ENCODE measurements around the gene USP17L17.
"Not testable (repeated sequence)": the region's sequence is repeated elsewhere in the genome, so short reads cannot be mapped to it uniquely, and the experiment has no call there.

USP17L17 gene

GRCh38 chr4:9243579-9243978, at the start of gene USP17L17:
Gene USP17L17 (plus strand): TSS chr4:9243879. CDS start chr4:9243879, 0 bp downstream.
- DNase-seq (ENCODE audit: low read depth); H3K4me3 ChIP-seq (replicated peaks; ENCODE audit: low read depth, low read length): not testable (repeated sequence)

- DNase-seq (ENCODE audit: low read depth); H3K4me3 ChIP-seq (replicated peaks; ENCODE audit: low read depth, low read length): not testable (repeated sequence)
Measured at GRCh38 chr4:9210357-9210756, 33.3 kb upstream of the USP17L17 start, which contains the start of gene USP17L10. Gene USP17L10 (plus strand): TSS chr4:9210657. CDS start chr4:9210657, 0 bp downstream.

GRCh38 chr4:9214701-9215100, 29.0 kb upstream of the USP17L17 start:
- DNase-seq (ENCODE audit: low read depth); H3K4me3 ChIP-seq (replicated peaks; ENCODE audit: low read depth, low read length): not testable (repeated sequence)

- not testable (repeated sequence) for DNase-seq (ENCODE audit: low read depth); H3K4me3 ChIP-seq (replicated peaks; ENCODE audit: low read depth, low read length)
Measured at GRCh38 chr4:9215105-9215504, 28.6 kb upstream of the USP17L17 start, which contains the start of gene USP17L11. Gene USP17L11 (plus strand): TSS chr4:9215405. CDS start chr4:9215405, 0 bp downstream.

GRCh38 chr4:9219852-9220251, 23.8 kb upstream of the USP17L17 start, which contains the start of gene USP17L12:
Gene USP17L12 (plus strand): TSS chr4:9220152. CDS start chr4:9220152, 0 bp downstream.
- H3K4me3 ChIP-seq (replicated peaks; ENCODE audit: low read depth, low read length); DNase-seq (ENCODE audit: low read depth): not testable (repeated sequence)

- not testable (repeated sequence) for DNase-seq (ENCODE audit: low read depth); H3K4me3 ChIP-seq (replicated peaks; ENCODE audit: low read depth, low read length)
Measured at GRCh38 chr4:9224596-9224995, 19.1 kb upstream of the USP17L17 start, which contains the start of gene USP17L13. Gene USP17L13 (plus strand): TSS chr4:9224896. CDS start chr4:9224896, 0 bp downstream.

- not testable (repeated sequence) for H3K4me3 ChIP-seq (replicated peaks; ENCODE audit: low read depth, low read length); DNase-seq (ENCODE audit: low read depth)
Measured at GRCh38 chr4:9230249-9230648, 13.4 kb upstream of the USP17L17 start.

- DNase-seq (ENCODE audit: low read depth); H3K4me3 ChIP-seq (replicated peaks; ENCODE audit: low read depth, low read length): not testable (repeated sequence)
Measured at GRCh38 chr4:9234085-9234484, 9.6 kb upstream of the USP17L17 start, which contains the start of gene USP17L15. Gene USP17L15 (plus strand): TSS chr4:9234385. CDS start chr4:9234385, 0 bp downstream.

GRCh38 chr4:9238461-9238860, 5.2 kb upstream of the USP17L17 start:
- H3K4me3 ChIP-seq (replicated peaks; ENCODE audit: low read depth, low read length); DNase-seq (ENCODE audit: low read depth): not testable (repeated sequence)

GRCh38 chr4:9247953-9248680, 4.4 kb downstream of the USP17L17 start, which contains the start of gene USP17L18:
Gene USP17L18 (plus strand): TSS chr4:9248630. CDS start chr4:9248630, 0 bp downstream.
- not testable (repeated sequence) for DNase-seq (ENCODE audit: low read depth)

GRCh38 chr4:9253078-9253477, 9.4 kb downstream of the USP17L17 start, which contains the start of gene USP17L19:
Gene USP17L19 (plus strand): TSS chr4:9253378. CDS start chr4:9253378, 0 bp downstream.
- not testable (repeated sequence) for H3K4me3 ChIP-seq (replicated peaks; ENCODE audit: low read depth, low read length); DNase-seq (ENCODE audit: low read depth)

More at GRCh38 chr4:9247953-9248680, 4.4 kb downstream of the USP17L17 start, which contains the start of gene USP17L18:
- H3K4me3 ChIP-seq (replicated peaks; ENCODE audit: low read depth, low read length) = not testable (repeated sequence)

GRCh38 chr4:9257824-9258223, 14.1 kb downstream of the USP17L17 start, which contains the start of gene USP17L20:
Gene USP17L20 (plus strand): TSS chr4:9258124. CDS start chr4:9258124, 0 bp downstream.
- not testable (repeated sequence) for DNase-seq (ENCODE audit: low read depth); H3K4me3 ChIP-seq (replicated peaks; ENCODE audit: low read depth, low read length)

GRCh38 chr4:9262572-9262971, 18.9 kb downstream of the USP17L17 start, which contains the start of gene USP17L21:
Gene USP17L21 (plus strand): TSS chr4:9262872. CDS start chr4:9262872, 0 bp downstream.
- DNase-seq (ENCODE audit: low read depth); H3K4me3 ChIP-seq (replicated peaks; ENCODE audit: low read depth, low read length): not testable (repeated sequence)

GRCh38 chr4:9267319-9267718, 23.6 kb downstream of the USP17L17 start, which contains the start of gene USP17L22:
Gene USP17L22 (plus strand): TSS chr4:9267619. CDS start chr4:9267619, 0 bp downstream.
- DNase-seq (ENCODE audit: low read depth); H3K4me3 ChIP-seq (replicated peaks; ENCODE audit: low read depth, low read length): not testable (repeated sequence)

GRCh38 chr4:9271719-9272118, 28.0 kb downstream of the USP17L17 start:
- not testable (repeated sequence) for DNase-seq (ENCODE audit: low read depth); H3K4me3 ChIP-seq (replicated peaks; ENCODE audit: low read depth, low read length)
